Mesendoderm (in vitro differentiated cells): Measurements from ENCODE around the gene DNMT3A.
A peak's percentile ranks its signal among the peaks of the same experiment; 100 is the strongest.

ENCODE experiments used
- DNase-seq: peaks from one replicate; pipeline ENCODE4 v3.0.0; 2013
- H2AK5ac ChIP-seq: 2 replicates; pipeline ENCODE4 v1.6.1; 2013; ENCODE audit warnings: low read length, inconsistent platforms
- H2BK120ac ChIP-seq: 2 replicates; pipeline ENCODE4 v1.6.1; 2013; ENCODE audit warnings: low read depth, mild to moderate bottlenecking, low read length, moderate library complexity, mixed read lengths
- H2BK15ac ChIP-seq: replicated peaks from 2 replicates; pipeline ENCODE4 v1.6.1; 2013; ENCODE audit warnings: low read depth, mild to moderate bottlenecking, moderate library complexity
- H2BK5ac ChIP-seq: 2 replicates; pipeline ENCODE4 v1.6.1; 2013; ENCODE audit warnings: low read length, inconsistent platforms
- H3K18ac ChIP-seq: 2 replicates; pipeline ENCODE4 v1.6.1; 2013; ENCODE audit warnings: mild to moderate bottlenecking, low read length, mixed read lengths
- H3K23ac ChIP-seq: one replicate; pipeline ENCODE4 v1.6.1; 2013; ENCODE audit warnings: low read length
- H3K27ac ChIP-seq: 2 replicates; pipeline ENCODE4 v1.5.1; 2013; ENCODE audit warnings: low read depth, mild to moderate bottlenecking, inconsistent platforms, low read length, moderate library complexity
- H3K27me3 ChIP-seq: 2 replicates; pipeline ENCODE4 v1.6.1; 2013; ENCODE audit warnings: low read length, control low read depth, mild to moderate bottlenecking, inconsistent platforms; ENCODE audit not compliant: insufficient read depth, poor library complexity
- H3K36me3 ChIP-seq: 2 replicates; pipeline ENCODE4 v1.6.1; 2013; ENCODE audit warnings: low read length, inconsistent platforms; ENCODE audit not compliant: control insufficient read depth, insufficient read depth
- H3K4ac ChIP-seq: one replicate; pipeline ENCODE4 v1.6.1; 2013; ENCODE audit warnings: low read depth, mild to moderate bottlenecking, low read length, moderate library complexity
- H3K4me1 ChIP-seq: 2 replicates; pipeline ENCODE4 v1.6.1; 2013; ENCODE audit warnings: low read depth, low read length, inconsistent platforms; ENCODE audit not compliant: control insufficient read depth
- H3K4me2 ChIP-seq: 2 replicates; pipeline ENCODE4 v1.6.1; 2013; ENCODE audit warnings: low read length
- H3K4me3 ChIP-seq: 2 replicates; pipeline ENCODE4 v1.5.1; 2013; ENCODE audit warnings: mild to moderate bottlenecking, low read length
- H3K56ac ChIP-seq: one replicate; pipeline ENCODE4 v1.6.1; 2013; ENCODE audit warnings: low read length
- H3K79me1 ChIP-seq: 2 replicates; pipeline ENCODE4 v1.6.1; 2013; ENCODE audit warnings: low read length, inconsistent platforms
- H3K79me2 ChIP-seq: 2 replicates; pipeline ENCODE4 v1.6.1; 2013; ENCODE audit warnings: mild to moderate bottlenecking, low read length; ENCODE audit not compliant: control insufficient read depth, insufficient read depth
- H3K9ac ChIP-seq: 2 replicates; pipeline ENCODE4 v1.6.1; 2013; ENCODE audit warnings: low read length, inconsistent platforms
- H4K5ac ChIP-seq: one replicate; pipeline ENCODE4 v1.6.1; 2013; ENCODE audit warnings: low read length
- H4K8ac ChIP-seq: one replicate; pipeline ENCODE4 v1.6.1; 2013; ENCODE audit warnings: low read depth, mild to moderate bottlenecking, control low read depth, low read length, moderate library complexity
- WGBS: extraction: QIAGEN DNeasy Blood & Tissue Kit; methylation state at CpG from one replicate; pipeline ENCODE4 v1.1.7; 2013; ENCODE audit warnings: low lambda C conversion rate, missing lambda C conversion rate; ENCODE audit not compliant: insufficient coverage; ENCODE audit errors: extremely low coverage; 5-methylcytosine and 5-hydroxymethylcytosine counted together

DNMT3A gene

GRCh38 chr2:25378731-25379490, 37.2 kb upstream of the DNMT3A start:
- no peak overlapping the region for H3K4ac ChIP-seq
- no peak overlapping the region for H3K4me3 ChIP-seq
- H3K36me3 ChIP-seq: no peaks in the 10 kb centered on the region
- no peak overlapping the region for H2AK5ac ChIP-seq
- H3K56ac ChIP-seq: no peak overlapping the region
- H3K27me3 ChIP-seq: no peaks in the 10 kb centered on the region
- H3K23ac ChIP-seq: no peak overlapping the region
- no peak overlapping the region for H2BK5ac ChIP-seq
- no peak overlapping the region for H3K27ac ChIP-seq
- no peak overlapping the region for H3K18ac ChIP-seq
- no peak overlapping the region for H4K5ac ChIP-seq
- peaks cover 4% of the 10 kb centered on the region for H3K4me1 ChIP-seq
- no peak for DNase-seq
- no peak overlapping the region for H2BK15ac ChIP-seq
- H4K8ac ChIP-seq: no peak overlapping the region
- H2BK120ac ChIP-seq: no peak overlapping the region
- H3K79me1 ChIP-seq: no peaks in the 10 kb centered on the region
- no CpG with 5 or more reads among the region's 10 CpGs for WGBS
- no peak overlapping the region for H3K9ac ChIP-seq
- H3K79me2 ChIP-seq: no peaks in the 10 kb centered on the region
- H3K4me2 ChIP-seq: no peak overlapping the region

GRCh38 chr2:25377822-25378421, 36.2 kb upstream of the DNMT3A start:
- Histone ChIP-seq H3K9ac (no peak overlapping the region), H3K4me1 (peaks cover 4% of the 10 kb centered on the region), H3K79me1 (no peaks in the 10 kb centered on the region), H3K79me2 (no peaks in the 10 kb centered on the region), H2BK120ac (no peak overlapping the region), H3K27me3 (no peaks in the 10 kb centered on the region), H3K4me3 (no peak overlapping the region), H2BK15ac (no peak overlapping the region), H2AK5ac (no peak overlapping the region), H3K18ac (no peak overlapping the region), H4K8ac (no peak overlapping the region), H4K5ac (no peak overlapping the region), H3K56ac (peak overlapping the region; percentile 9), H3K36me3 (no peaks in the 10 kb centered on the region), H3K4ac (peak overlapping the region; percentile 8), H3K4me2 (no peak overlapping the region), H3K23ac (no peak overlapping the region), H3K27ac (no peak overlapping the region), H2BK5ac (no peak overlapping the region)
- no peak for DNase-seq
- no CpG with 5 or more reads among the region's 22 CpGs for WGBS

- H3K27me3 ChIP-seq: no peaks in the 10 kb centered on the region
- H3K36me3 ChIP-seq: no peaks in the 10 kb centered on the region
- no peak overlapping the region for H2AK5ac ChIP-seq
- H3K18ac ChIP-seq: peak overlapping the region; percentile 9
- peak; percentile 96 for DNase-seq
- H4K5ac ChIP-seq: no peak overlapping the region
- H3K4me2 ChIP-seq: peak overlapping the region; percentile 16
- H2BK120ac ChIP-seq: no peak overlapping the region
- H3K4ac ChIP-seq: no peak overlapping the region
- H3K4me3 ChIP-seq: no peak overlapping the region
- peak overlapping the region; percentile 30 for H3K9ac ChIP-seq
- peak overlapping the region; percentile 26 for H3K56ac ChIP-seq
- no peak overlapping the region for H2BK15ac ChIP-seq
- H3K23ac ChIP-seq: no peak overlapping the region
- no peaks in the 10 kb centered on the region for H3K79me2 ChIP-seq
- no peak overlapping the region for H4K8ac ChIP-seq
- peak overlapping the region; percentile 18 for H3K27ac ChIP-seq
- no peak overlapping the region for H2BK5ac ChIP-seq
- no peaks in the 10 kb centered on the region for H3K79me1 ChIP-seq
- peaks cover 4% of the 10 kb centered on the region for H3K4me1 ChIP-seq
- WGBS: no CpG with 5 or more reads among the region's 52 CpGs
Measured at GRCh38 chr2:25376750-25377621, 35.3 kb upstream of the DNMT3A start.

GRCh38 chr2:25375989-25376545, 34.3 kb upstream of the DNMT3A start:
- Histone ChIP-seq H2BK5ac (no peak overlapping the region), H3K9ac (peak overlapping the region; percentile 31), H3K4me3 (no peak overlapping the region), H3K4me1 (peaks cover 6% of the 10 kb centered on the region), H3K36me3 (no peaks in the 10 kb centered on the region), H4K5ac (no peak overlapping the region), H3K27me3 (no peaks in the 10 kb centered on the region), H3K4me2 (peak overlapping the region; percentile 16), H2AK5ac (peak overlapping the region; percentile 55), H3K4ac (no peak overlapping the region), H2BK120ac (no peak overlapping the region), H4K8ac (no peak overlapping the region), H3K18ac (no peak overlapping the region), H3K27ac (no peak overlapping the region), H2BK15ac (no peak overlapping the region), H3K23ac (no peak overlapping the region), H3K79me2 (no peaks in the 10 kb centered on the region), H3K79me1 (no peaks in the 10 kb centered on the region), H3K56ac (peak overlapping the region; percentile 26)
- WGBS: no CpG with 5 or more reads among the region's 16 CpGs
- DNase-seq: no peak

- H3K56ac ChIP-seq: no peak overlapping the region
- H3K4me1 ChIP-seq: peaks cover 6% of the 10 kb centered on the region
- H3K18ac ChIP-seq: no peak overlapping the region
- no peak overlapping the region for H2BK120ac ChIP-seq
- WGBS: no CpG with 5 or more reads among the region's 17 CpGs
- no peaks in the 10 kb centered on the region for H3K27me3 ChIP-seq
- H3K27ac ChIP-seq: no peak overlapping the region
- H3K4me2 ChIP-seq: no peak overlapping the region
- H3K79me2 ChIP-seq: no peaks in the 10 kb centered on the region
- no peak overlapping the region for H3K4me3 ChIP-seq
- H4K5ac ChIP-seq: no peak overlapping the region
- H3K4ac ChIP-seq: no peak overlapping the region
- DNase-seq: no peak
- no peak overlapping the region for H2AK5ac ChIP-seq
- no peaks in the 10 kb centered on the region for H3K79me1 ChIP-seq
- no peak overlapping the region for H2BK15ac ChIP-seq
- H3K36me3 ChIP-seq: no peaks in the 10 kb centered on the region
- H3K9ac ChIP-seq: no peak overlapping the region
- H4K8ac ChIP-seq: no peak overlapping the region
- H2BK5ac ChIP-seq: no peak overlapping the region
- no peak overlapping the region for H3K23ac ChIP-seq
Measured at GRCh38 chr2:25375371-25375988, 33.8 kb upstream of the DNMT3A start.
